Kidney epithelial cell (primary cell): ENCODE measurements around the gene HHLA2. TPM values are rescaled to one million over a fixed set of nuclear protein-coding genes. Genes with fewer than 3 reads are reported as not detected.
"Not testable (repeated sequence)": the region's sequence is repeated elsewhere in the genome, so short reads cannot be mapped to it uniquely, and the experiment has no call there.

Source experiments
- DNase-seq: peaks from one replicate; pipeline ENCODE4 v3.0.0-alpha.2; 2010; ENCODE audit warnings: low read depth
- H3K27me3 ChIP-seq: 2 replicates; pipeline ENCODE4 v1.6.0; 2011; ENCODE audit warnings: low read length; ENCODE audit not compliant: control insufficient read depth, insufficient read depth
- H3K36me3 ChIP-seq: 2 replicates; pipeline ENCODE4 v1.5.1; 2011; ENCODE audit warnings: low read length; ENCODE audit not compliant: control insufficient read depth, insufficient read depth
- H3K4me3 ChIP-seq: 2 replicates; pipeline ENCODE4 v1.5.1; 2011; ENCODE audit warnings: low read depth, mild to moderate bottlenecking, control low read depth, low read length
- total RNA-seq: library from RNA; depleted of rRNA; stranded (reverse); fragments of >200 nt; gene quantifications from 2 replicates; pipeline ENCODE4 v1.2.3, GENCODE V29; 2015
- TF ChIP-seq, protein P1 (sequence below): IDR thresholded peaks from 2 replicates; pipeline ENCODE4 v1.5.1; 2011; ENCODE audit warnings: mild to moderate bottlenecking, moderate library complexity, low read length, control low read depth, inconsistent platforms; ENCODE audit not compliant: insufficient read depth, poor library complexity, severe bottlenecking

The HHLA2 gene
- total RNA-seq, 1 donor from 2014 or later: 0.79 TPM

DNA sequence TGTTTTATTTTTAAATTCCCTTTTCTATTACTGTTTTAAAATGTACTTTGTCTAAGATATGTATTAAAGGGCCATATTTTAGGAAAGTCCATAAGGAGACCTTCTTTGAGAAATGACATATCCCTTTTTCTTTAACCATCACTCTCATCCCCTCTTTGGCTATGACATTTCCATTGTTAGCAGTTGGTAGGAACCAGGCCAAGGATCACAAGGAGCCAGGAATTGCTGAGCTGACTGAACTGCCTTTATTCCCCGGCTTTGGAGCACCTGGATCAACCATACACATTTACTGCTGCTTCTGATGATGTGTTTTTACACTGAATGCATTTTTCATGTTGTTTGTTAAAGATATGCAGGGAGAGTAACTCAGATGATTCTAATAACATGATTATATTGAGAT, 79.7 kb downstream of the HHLA2 start:
- DNase-seq: no peak
- H3K36me3 ChIP-seq: no peaks in the 10 kb centered on the region
- no peaks in the 10 kb centered on the region for H3K27me3 ChIP-seq
- TF ChIP-seq, protein P1, sequence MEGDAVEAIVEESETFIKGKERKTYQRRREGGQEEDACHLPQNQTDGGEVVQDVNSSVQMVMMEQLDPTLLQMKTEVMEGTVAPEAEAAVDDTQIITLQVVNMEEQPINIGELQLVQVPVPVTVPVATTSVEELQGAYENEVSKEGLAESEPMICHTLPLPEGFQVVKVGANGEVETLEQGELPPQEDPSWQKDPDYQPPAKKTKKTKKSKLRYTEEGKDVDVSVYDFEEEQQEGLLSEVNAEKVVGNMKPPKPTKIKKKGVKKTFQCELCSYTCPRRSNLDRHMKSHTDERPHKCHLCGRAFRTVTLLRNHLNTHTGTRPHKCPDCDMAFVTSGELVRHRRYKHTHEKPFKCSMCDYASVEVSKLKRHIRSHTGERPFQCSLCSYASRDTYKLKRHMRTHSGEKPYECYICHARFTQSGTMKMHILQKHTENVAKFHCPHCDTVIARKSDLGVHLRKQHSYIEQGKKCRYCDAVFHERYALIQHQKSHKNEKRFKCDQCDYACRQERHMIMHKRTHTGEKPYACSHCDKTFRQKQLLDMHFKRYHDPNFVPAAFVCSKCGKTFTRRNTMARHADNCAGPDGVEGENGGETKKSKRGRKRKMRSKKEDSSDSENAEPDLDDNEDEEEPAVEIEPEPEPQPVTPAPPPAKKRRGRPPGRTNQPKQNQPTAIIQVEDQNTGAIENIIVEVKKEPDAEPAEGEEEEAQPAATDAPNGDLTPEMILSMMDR: no peak
- H3K4me3 ChIP-seq: no peak overlapping the region

DNA sequence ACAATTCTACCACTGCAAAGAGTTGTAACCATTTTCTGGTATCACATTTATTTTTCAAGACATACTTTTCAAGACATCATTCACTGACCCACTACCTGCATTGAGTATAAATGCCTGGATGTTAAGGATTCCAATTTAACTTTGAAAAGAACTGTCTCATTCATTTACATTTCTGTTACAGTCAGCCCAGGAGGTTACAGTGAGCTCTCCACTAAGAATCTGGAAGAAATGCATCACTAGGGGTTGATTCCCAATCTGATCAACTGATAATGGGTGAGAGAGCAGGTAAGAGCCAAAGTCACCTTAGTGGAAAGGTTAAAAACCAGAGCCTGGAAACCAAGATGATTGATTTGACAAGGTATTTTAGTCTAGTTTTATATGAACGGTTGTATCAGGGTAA, 81.0 kb downstream of the HHLA2 start:
- Histone ChIP-seq H3K27me3 (no peaks in the 10 kb centered on the region), H3K36me3 (no peaks in the 10 kb centered on the region), H3K4me3 (no peak overlapping the region)
- DNase-seq: no peak
- TF ChIP-seq, protein P1: no peak

DNA sequence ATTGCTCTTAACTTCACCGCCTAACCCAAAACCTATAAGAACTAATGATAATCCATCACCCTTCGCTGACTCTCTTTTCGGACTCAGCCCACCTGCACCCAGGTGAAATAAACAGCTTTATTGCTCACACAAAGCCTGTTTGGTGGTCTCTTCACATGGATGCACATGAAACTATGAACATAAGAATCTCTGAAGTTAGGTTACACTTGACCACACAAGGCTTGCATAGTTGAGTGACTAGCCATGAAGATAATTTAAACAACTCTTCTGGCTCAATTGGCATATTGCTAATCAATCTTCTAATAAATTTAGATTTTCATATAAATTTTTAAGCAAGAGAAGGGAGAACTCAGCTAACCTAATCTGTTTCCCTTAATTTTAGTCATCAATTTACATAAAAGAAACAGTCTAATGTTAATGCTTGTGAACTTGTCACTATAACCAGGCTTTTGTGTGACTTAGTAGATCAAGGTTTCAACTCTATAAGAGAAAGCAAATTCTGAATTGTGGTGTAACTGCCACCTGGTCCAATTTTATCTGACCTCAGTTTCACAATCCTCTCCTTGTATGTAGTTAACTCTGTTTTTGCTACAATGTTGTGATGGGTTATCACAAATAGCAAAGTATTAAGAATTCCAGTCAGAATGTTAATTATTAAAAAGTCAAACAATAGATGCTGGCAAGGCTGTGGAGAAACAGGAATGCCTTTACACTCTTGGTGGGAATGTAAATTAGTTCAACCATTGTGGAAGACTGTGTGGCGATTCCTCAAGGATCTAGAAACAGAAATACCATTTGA, 82.0 kb downstream of the HHLA2 start:
- no peaks in the 10 kb centered on the region for H3K27me3 ChIP-seq
- no peaks in the 10 kb centered on the region for H3K36me3 ChIP-seq
- TF ChIP-seq, protein P1: no peak
- H3K4me3 ChIP-seq: no peak overlapping the region
- no peak for DNase-seq

DNA sequence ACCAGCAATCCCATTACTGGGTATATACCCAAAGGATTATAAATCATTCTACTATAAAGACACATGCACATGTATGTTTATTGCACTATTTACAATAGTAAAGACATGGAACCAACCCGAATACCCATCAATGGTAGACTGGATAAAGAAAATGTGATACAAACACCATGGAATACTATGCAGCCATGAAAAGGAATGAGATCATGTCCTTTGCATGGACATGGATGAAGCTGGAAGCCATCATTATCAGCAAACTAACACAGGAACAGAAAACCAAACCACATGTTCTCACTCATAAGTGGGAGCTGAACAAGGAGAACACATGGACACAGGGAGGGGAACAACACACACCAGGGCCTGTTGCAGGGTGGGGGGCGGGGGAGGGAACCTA, 82.6 kb downstream of the HHLA2 start:
- not testable (repeated sequence) for H3K27me3 ChIP-seq, DNase-seq, H3K4me3 ChIP-seq, H3K36me3 ChIP-seq

DNA sequence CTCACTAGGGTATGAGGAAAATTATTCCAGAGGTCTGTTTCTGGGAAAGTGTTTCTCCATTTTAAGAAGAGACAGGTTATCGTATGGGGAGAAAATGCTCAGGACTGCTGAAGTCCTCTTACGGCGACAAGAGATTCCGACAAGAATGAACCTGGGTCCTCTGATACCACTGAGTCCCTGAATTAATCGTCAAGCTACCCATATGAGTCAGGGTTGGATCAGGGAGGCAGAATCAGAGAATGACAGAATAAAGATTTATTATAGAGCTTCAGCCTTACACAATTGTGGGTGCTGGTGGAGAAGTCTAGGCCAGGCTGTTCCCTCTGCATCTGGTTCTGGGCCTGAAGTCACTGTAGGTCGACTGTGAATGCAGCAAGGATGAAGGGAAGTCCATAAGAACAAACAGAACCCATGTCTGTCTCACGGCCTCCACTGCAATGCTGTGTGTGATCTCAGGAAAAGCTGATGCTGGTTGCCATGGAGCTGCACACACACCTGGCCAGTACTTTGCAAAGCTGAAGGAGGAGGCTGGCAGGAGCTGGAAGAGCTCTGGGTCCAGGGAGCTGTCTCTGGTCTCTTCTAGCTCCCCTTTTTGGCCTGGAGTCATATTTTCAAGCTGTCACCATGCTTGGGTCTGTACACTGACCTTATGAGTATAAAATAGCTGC, 83.9 kb downstream of the HHLA2 start:
- Histone ChIP-seq H3K36me3 (no peaks in the 10 kb centered on the region), H3K4me3 (no peak overlapping the region), H3K27me3 (no peaks in the 10 kb centered on the region)
- DNase-seq: no peak
- TF ChIP-seq, protein P1: no peak

DNA sequence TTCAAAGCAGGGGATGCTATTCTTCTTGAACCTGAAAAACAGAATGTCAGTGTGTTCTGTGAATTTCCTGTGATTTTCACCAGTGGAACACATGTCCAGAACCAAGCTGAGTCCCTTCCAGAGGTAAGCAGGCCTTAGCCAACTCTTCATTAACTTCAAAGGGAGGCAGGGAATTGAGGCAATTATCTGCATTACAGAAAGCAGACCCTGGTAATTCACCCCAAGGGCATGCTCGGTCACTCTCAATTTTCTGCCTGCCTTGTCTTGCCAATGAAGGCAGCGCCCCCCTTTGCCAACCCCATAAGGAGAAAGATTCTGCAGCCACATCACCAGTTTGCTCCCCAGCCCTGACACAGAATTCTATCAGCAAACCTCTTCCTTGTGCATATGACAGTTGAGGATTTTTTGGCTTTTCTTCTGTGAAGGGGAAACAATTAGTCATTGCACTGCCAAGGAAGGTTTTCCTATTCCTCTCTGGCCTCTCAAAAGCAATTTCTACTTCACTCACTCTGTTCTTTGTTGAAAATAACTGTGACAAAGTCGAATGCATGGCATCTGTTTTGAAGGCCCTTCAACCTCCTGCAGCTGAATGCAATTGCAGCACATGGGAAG, 85.3 kb downstream of the HHLA2 start:
- Histone ChIP-seq H3K4me3 (no peak overlapping the region), H3K36me3 (no peaks in the 10 kb centered on the region), H3K27me3 (no peaks in the 10 kb centered on the region)
- DNase-seq: no peak
- TF ChIP-seq, protein P1: no peak
